Endothelial cell (in vitro differentiated cells): ENCODE data around the gene LDHD. TPM values are rescaled to one million over a fixed set of nuclear protein-coding genes. Genes with fewer than 3 reads are reported as not detected.
A peak's percentile ranks its signal among the peaks of the same experiment; 100 is the strongest.

Experiments
- DNase-seq: peaks from one replicate; pipeline ENCODE4 v3.0.0; 2021; ENCODE audit warnings: low spot score
- H3K27ac Mint-ChIP-seq: one replicate; pipeline ENCODE4 v1.8.0; 2021; ENCODE audit warnings: mixed read lengths, inconsistent platforms; ENCODE audit not compliant: unreplicated experiment
- H3K27me3 Mint-ChIP-seq: one replicate; pipeline ENCODE4 v1.8.0; 2021; ENCODE audit warnings: mild to moderate bottlenecking, moderate library complexity, mixed read lengths, inconsistent platforms; ENCODE audit not compliant: unreplicated experiment
- H3K36me3 Mint-ChIP-seq: one replicate; pipeline ENCODE4 v1.8.0; 2021; ENCODE audit warnings: mild to moderate bottlenecking, low read depth, mixed read lengths, inconsistent platforms; ENCODE audit not compliant: unreplicated experiment
- H3K4me1 Mint-ChIP-seq: one replicate; pipeline ENCODE4 v1.8.0; 2021; ENCODE audit warnings: mild to moderate bottlenecking, mixed read lengths, inconsistent platforms; ENCODE audit not compliant: unreplicated experiment
- H3K4me3 Mint-ChIP-seq: one replicate; pipeline ENCODE4 v1.8.0; 2021; ENCODE audit warnings: mild to moderate bottlenecking, mixed read lengths, inconsistent platforms; ENCODE audit not compliant: unreplicated experiment
- H3K9me3 Mint-ChIP-seq: one replicate; pipeline ENCODE4 v1.8.0; 2021; ENCODE audit warnings: mixed read lengths, inconsistent platforms; ENCODE audit not compliant: unreplicated experiment
- CTCF ChIP-seq: fragments of 200-600 bp; sonication (generic); IDR thresholded peaks from one replicate; pipeline ENCODE4 v1.5.0; 2021; ENCODE audit warnings: antibody characterized with exemption; ENCODE audit not compliant: unreplicated experiment
- total RNA-seq: library from RNA; stranded (reverse); fragmentation: NEBNext Ultra II Directional; extraction: Animal tissue kit (Norgen Biotek cat#: 25700); gene quantifications from one replicate; pipeline ENCODE4 v1.2.1, GENCODE V29; 2021; ENCODE audit not compliant: unreplicated experiment

LDHD gene
- total RNA-seq, 1 donor from 2014 or later: 0.36 TPM

- no peak for TF ChIP-seq CTCF
- Mint-ChIP-seq H3K27ac (no peak overlapping the region), H3K4me1 (peaks cover 41% of the 10 kb centered on the region), H3K9me3 (no peaks in the 10 kb centered on the region), H3K36me3 (peaks cover 5% of the 10 kb centered on the region), H3K27me3 (peaks cover 4% of the 10 kb centered on the region), H3K4me3 (no peak overlapping the region)
- no peak for DNase-seq
Observed at GRCh38 chr16:75071621-75072020, 45.0 kb downstream of the LDHD start.

- H3K36me3 Mint-ChIP-seq: peaks cover 4% of the 10 kb centered on the region
- no peak overlapping the region for H3K4me3 Mint-ChIP-seq
- H3K27ac Mint-ChIP-seq: peak overlapping the region; percentile 46
- TF ChIP-seq CTCF: no peak
- no peaks in the 10 kb centered on the region for H3K9me3 Mint-ChIP-seq
- H3K27me3 Mint-ChIP-seq: peaks cover 5% of the 10 kb centered on the region
- peaks cover 40% of the 10 kb centered on the region for H3K4me1 Mint-ChIP-seq
- DNase-seq: no peak
Observed at GRCh38 chr16:75070012-75070841, 46.4 kb downstream of the LDHD start.

GRCh38 chr16:75068085-75069031 is 48.2 kb downstream of the LDHD start:
- Mint-ChIP-seq H3K27ac (no peak overlapping the region), H3K9me3 (no peaks in the 10 kb centered on the region), H3K36me3 (peaks cover 4% of the 10 kb centered on the region), H3K4me1 (peaks cover 38% of the 10 kb centered on the region), H3K4me3 (no peak overlapping the region), H3K27me3 (peaks cover 5% of the 10 kb centered on the region)
- no peak for DNase-seq
- TF ChIP-seq CTCF: no peak

GRCh38 chr16:75066861-75067447 is 49.6 kb downstream of the LDHD start:
- Mint-ChIP-seq H3K9me3 (no peaks in the 10 kb centered on the region), H3K4me1 (peaks cover 40% of the 10 kb centered on the region), H3K36me3 (peaks cover 4% of the 10 kb centered on the region), H3K27me3 (peaks cover 5% of the 10 kb centered on the region), H3K4me3 (no peak overlapping the region), H3K27ac (no peak overlapping the region)
- TF ChIP-seq CTCF: no peak
- DNase-seq: no peak
